Chondrocyte (in vitro differentiated cells): ENCODE data around the gene TEX264. TPM values are rescaled to one million over a fixed set of nuclear protein-coding genes. Genes with fewer than 3 reads are reported as not detected.

Source experiments
- DNase-seq: peaks from one replicate; pipeline ENCODE4 v3.0.0; 2021; ENCODE audit warnings: mixed read lengths, low spot score
- H3K27ac Mint-ChIP-seq: one replicate; pipeline ENCODE4 v1.8.0; 2021; ENCODE audit warnings: mild to moderate bottlenecking, moderate library complexity, mixed read lengths; ENCODE audit not compliant: unreplicated experiment
- H3K27me3 Mint-ChIP-seq: 2 replicates; pipeline ENCODE4 v1.8.0; 2021; ENCODE audit warnings: low read depth, mixed read lengths
- H3K36me3 Mint-ChIP-seq: 2 replicates; pipeline ENCODE4 v1.8.0; 2021; ENCODE audit warnings: low read depth, mixed read lengths
- H3K4me1 Mint-ChIP-seq: 2 replicates; pipeline ENCODE4 v1.8.0; 2021; ENCODE audit warnings: low read depth, mild to moderate bottlenecking, mixed read lengths
- H3K4me3 Mint-ChIP-seq: one replicate; pipeline ENCODE4 v1.8.0; 2021; ENCODE audit warnings: mild to moderate bottlenecking, moderate library complexity, mixed read lengths; ENCODE audit not compliant: unreplicated experiment
- H3K9me3 Mint-ChIP-seq: 2 replicates; pipeline ENCODE4 v1.8.0; 2021; ENCODE audit warnings: low read depth, mixed read lengths
- CTCF ChIP-seq: fragments of 200-600 bp; sonication (generic); IDR thresholded peaks from 2 replicates; pipeline ENCODE4 v1.5.0; 2021; ENCODE audit warnings: antibody characterized with exemption, mild to moderate bottlenecking, moderate library complexity
- long read RNA-seq: library from polyadenylated mRNA; stranded (forward); transcript quantifications from one replicate; pipeline ENCODE4 v2.0.0, GENCODE V29; 2021
- total RNA-seq: library from RNA; stranded (reverse); gene quantifications from 3 replicates; pipeline ENCODE4 v1.2.1, GENCODE V29; 2021

Gene TEX264
- 43.0 to 45.0 TPM (median 45.0 TPM) in 3 replicates for total RNA-seq
- long read RNA-seq, transcript TEX264-201 (5 exons, 1,340 nt), result major isoform, 49 of 85 reads
- long read RNA-seq, transcript TEX264-213 (4 exons, 800 nt), result minor isoform, 9 of 85 reads
- long read RNA-seq, partial matches to known transcripts, result 9 of 85 reads
- long read RNA-seq, other reads (novel, unspliced or antisense), result 9 of 85 reads

GRCh38 chr3:51670823-51671733 lies at the start of gene TEX264:
Gene TEX264, plus strand, starts transcription at chr3:51671252. Its CDS starts 3,053 bp downstream, at chr3:51674305.
- no peaks in the 10 kb centered on the region for H3K36me3 Mint-ChIP-seq
- no peak for TF ChIP-seq CTCF
- peak within 1 kb of the TSS; percentile 68 for H3K27ac Mint-ChIP-seq
- H3K27me3 Mint-ChIP-seq, result no peaks in the 10 kb centered on the region
- DNase-seq, result no peak
- no peaks in the 10 kb centered on the region for H3K9me3 Mint-ChIP-seq
- peaks cover 41% of the 10 kb centered on the region for H3K4me1 Mint-ChIP-seq
- H3K4me3 Mint-ChIP-seq, result peak within 1 kb of the TSS; percentile 83

GRCh38 chr3:51622413-51622812 lies 48.6 kb upstream of the TEX264 start:
- Mint-ChIP-seq H3K9me3 (no peaks in the 10 kb centered on the region), H3K4me1 (peaks cover 37% of the 10 kb centered on the region), H3K36me3 (peaks cover 1% of the 10 kb centered on the region), H3K4me3 (no peak overlapping the region), H3K27ac (no peak overlapping the region), H3K27me3 (no peaks in the 10 kb centered on the region)
- DNase-seq, result no peak
- no peak for TF ChIP-seq CTCF

GRCh38 chr3:51622868-51623267 lies 48.2 kb upstream of the TEX264 start:
- Mint-ChIP-seq H3K36me3 (peaks cover 3% of the 10 kb centered on the region), H3K9me3 (no peaks in the 10 kb centered on the region), H3K4me1 (peaks cover 37% of the 10 kb centered on the region), H3K4me3 (no peak overlapping the region), H3K27ac (no peak overlapping the region), H3K27me3 (no peaks in the 10 kb centered on the region)
- DNase-seq, result no peak
- no peak for TF ChIP-seq CTCF

GRCh38 chr3:51630513-51630912 lies 40.5 kb upstream of the TEX264 start:
- no peak for TF ChIP-seq CTCF
- Mint-ChIP-seq H3K27ac (no peak overlapping the region), H3K27me3 (no peaks in the 10 kb centered on the region), H3K4me1 (no peaks in the 10 kb centered on the region), H3K4me3 (no peak overlapping the region), H3K36me3 (peaks cover 29% of the 10 kb centered on the region), H3K9me3 (no peaks in the 10 kb centered on the region)
- DNase-seq, result no peak

- no peak for TF ChIP-seq CTCF
- Mint-ChIP-seq H3K36me3 (peaks cover 24% of the 10 kb centered on the region), H3K4me3 (no peak overlapping the region), H3K27me3 (no peaks in the 10 kb centered on the region), H3K9me3 (no peaks in the 10 kb centered on the region), H3K27ac (no peak overlapping the region), H3K4me1 (no peaks in the 10 kb centered on the region)
- no peak for DNase-seq
These were observed 33.7 kb upstream of the TEX264 start for GRCh38 chr3:51637144-51637940.
